ENCODE results near the gene RNF17. TPM values are rescaled to one million over a fixed set of nuclear protein-coding genes. Genes with fewer than 3 reads are reported as not detected.

RNF17 gene
- total RNA-seq, 1 experiment from 2014 or later = not detected

GRCh38 chr13:24868874-24869273 is 104.9 kb downstream of the RNF17 start:
- intact Hi-C loops (cut with micrococcal nuclease) = no loop called here
- Histone ChIP-seq H3K9me3 (ENCODE audit: control insufficient read depth in 1 of 2, insufficient read depth in 1 of 2, low read depth in 1 of 2, low read length in 2 of 2) (no peaks in the 10 kb centered on the region), H3K9me2 (ENCODE audit: insufficient read depth) (no peaks in the 10 kb centered on the region), H2AFZ (ENCODE audit: low read depth, low read length, poor library complexity, severe bottlenecking) (no peak overlapping the region), H3K27ac (ENCODE audit: low read depth, low read length) (no peak overlapping the region), H3K4me2 (ENCODE audit: low read length) (no peak overlapping the region), H4K20me1 (ENCODE audit: insufficient read depth) (no peaks in the 10 kb centered on the region), H3K27me3 (ENCODE audit: insufficient read depth, low read length) (no peaks in the 10 kb centered on the region), H3K4me3 (replicated peaks in 1 of 2; ENCODE audit: low read depth in 1 of 2, low read length in 2 of 2) (no peak overlapping the region), H3K9ac (ENCODE audit: low read length) (no peak overlapping the region), H3K79me2 (ENCODE audit: insufficient read depth, low read length) (no peaks in the 10 kb centered on the region), H3K36me3 (ENCODE audit: control insufficient read depth in 1 of 2, insufficient read depth in 2 of 2, low read length in 2 of 2) (no peaks in the 10 kb centered on the region), H3K4me1 (ENCODE audit: control insufficient read depth in 1 of 2, insufficient read depth in 2 of 2, low read length in 2 of 2) (no peaks in the 10 kb centered on the region)
- no TSS peak for BruUV-seq (replicated peaks)
- ChIA-PET RAD21 (ENCODE audit: low non-redundant PET in 1 of 2, low total read pairs in 2 of 2, uncharacterized antibody in 2 of 2, unreplicated experiment in 2 of 2) (no interaction called here), CTCF (no interaction called here), POLR2A (no interaction called here)
- DNase-seq (ENCODE audit: low read depth, low spot score) (no peak), ATAC-seq (no peak)
- TF ChIP-seq YY1 (IDR thresholded peaks at IDR 0.05; ENCODE audit: extremely low read depth, insufficient replicate concordance, low read depth, low read length) (no peak), TCF7L2 (IDR thresholded peaks at IDR 0.05; ENCODE audit: borderline replicate concordance, extremely low read depth, insufficient read depth, insufficient read length) (no peak), SRF (IDR thresholded peaks at IDR 0.05; ENCODE audit: low read depth) (no peak), ATF3 (IDR thresholded peaks at IDR 0.05) (no peak), ZNF274 (IDR thresholded peaks at IDR 0.05; ENCODE audit: low read depth, low read length) (no peak), JUND (IDR thresholded peaks at IDR 0.05) (no peak)

GRCh38 chr13:24870380-24870760 is 106.4 kb downstream of the RNF17 start:
- TF ChIP-seq SRF (IDR thresholded peaks at IDR 0.05; ENCODE audit: low read depth) (no peak), JUND (IDR thresholded peaks at IDR 0.05) (no peak), POLR2AphosphoS5 (IDR thresholded peaks at IDR 0.05; ENCODE audit: low read depth, low read length) (no peak), FOSL1 (IDR thresholded peaks at IDR 0.05; ENCODE audit: low read depth) (no peak)
- Histone ChIP-seq H3K4me3 (replicated peaks in 1 of 2; ENCODE audit: low read depth in 1 of 2, low read length in 2 of 2) (no peak overlapping the region), H3K4me1 (ENCODE audit: control insufficient read depth in 1 of 2, insufficient read depth in 2 of 2, low read length in 2 of 2) (no peaks in the 10 kb centered on the region), H4K20me1 (ENCODE audit: insufficient read depth) (no peaks in the 10 kb centered on the region), H2AFZ (ENCODE audit: low read depth, low read length, poor library complexity, severe bottlenecking) (no peak overlapping the region), H3K9me2 (ENCODE audit: insufficient read depth) (no peaks in the 10 kb centered on the region), H3K36me3 (ENCODE audit: control insufficient read depth in 1 of 2, insufficient read depth in 2 of 2, low read length in 2 of 2) (no peaks in the 10 kb centered on the region), H3K9ac (ENCODE audit: low read length) (no peak overlapping the region), H3K9me3 (ENCODE audit: control insufficient read depth in 1 of 2, insufficient read depth in 1 of 2, low read depth in 1 of 2, low read length in 2 of 2) (no peaks in the 10 kb centered on the region), H3K4me2 (ENCODE audit: low read length) (no peak overlapping the region), H3K79me2 (ENCODE audit: insufficient read depth, low read length) (no peaks in the 10 kb centered on the region), H3K27me3 (ENCODE audit: insufficient read depth, low read length) (no peaks in the 10 kb centered on the region), H3K27ac (ENCODE audit: low read depth, low read length) (no peak overlapping the region)
- ATAC-seq = no peak
- no TSS peak for BruUV-seq (replicated peaks)
- no peak for DNase-seq (ENCODE audit: low read depth, low spot score)
- CTCF ChIA-PET = no interaction called here
- intact Hi-C loops (cut with micrococcal nuclease) = no loop called here
- RAD21 ChIA-PET (ENCODE audit: low non-redundant PET in 1 of 2, low total read pairs in 2 of 2, uncharacterized antibody in 2 of 2, unreplicated experiment in 2 of 2) = no interaction called here
- POLR2A ChIA-PET = no interaction called here
